Right lobe of liver (tissue), 6 donors: ENCODE results near the gene LPCAT4. TPM values are rescaled to one million over a fixed set of nuclear protein-coding genes. Genes with fewer than 3 reads are reported as not detected.
A peak's percentile ranks its signal among the peaks of the same experiment; 100 is the strongest.

Source experiments
- ATAC-seq, 4 donors: fragments of 200-7000 bp; cut with Tn5 transposase; one replicate each; pipeline ENCODE4 v1.9.1; 2020; ENCODE audit warnings: mild to moderate bottlenecking in 4 of 4, moderate library complexity in 4 of 4
- DNase-seq, 3 donors: peaks; one replicate each; pipeline ENCODE4 v3.0.0-alpha.2; 2020
- H3K27ac ChIP-seq, 3 donors: fragments of 200-600 bp; one replicate each; pipeline ENCODE4 v1.8.0; 2022
- H3K27me3 ChIP-seq, 2 donors: fragments of 200-600 bp; one replicate each; pipeline ENCODE4 v1.8.0; 2022
- H3K36me3 ChIP-seq, 4 donors: fragments of 200-600 bp; sonication (generic) in 1 of 4; one replicate each; pipeline versions ENCODE4 v1.5.1 to v1.8.0; 2017 to 2022; ENCODE audit warnings: control low read depth in 1 of 4
- H3K4me1 ChIP-seq, 4 donors: fragments of 200-600 bp; sonication (generic) in 1 of 4; one replicate each; pipeline versions ENCODE4 v1.5.1 to v1.8.0; 2017 to 2022; ENCODE audit warnings: control low read depth in 1 of 4
- H3K4me3 ChIP-seq, 3 donors: fragments of 200-600 bp; one replicate each; pipeline ENCODE4 v1.8.0; 2022
- H3K9me3 ChIP-seq, 4 donors: fragments of 200-600 bp; sonication (generic) in 1 of 4; one replicate each; pipeline versions ENCODE4 v1.5.1 to v1.8.0; 2017 to 2022; ENCODE audit warnings: control low read depth in 1 of 4
- POLR2A ChIP-seq: fragments of 450-650 bp; IDR thresholded peaks from one replicate; pipeline ENCODE4 v1.6.1; 2017; ENCODE audit warnings: antibody characterized with exemption, mild to moderate bottlenecking
- WGBS: methylation state at CpG from one replicate; pipeline ENCODE4 v1.1.6; 2018; ENCODE audit warnings: low coverage, low lambda C conversion rate; ENCODE audit not compliant: insufficient coverage; ENCODE audit errors: missing lambda C conversion rate; 5-methylcytosine and 5-hydroxymethylcytosine counted together
- intact Hi-C, 2 donors: fragments of 100-400 bp; cut with DNase I; formaldehyde crosslinking; loops; one replicate each; pipeline versions ENCODE4 v1.11.2 to v1.14.1; 2022
- total RNA-seq, 6 experiments: library from RNA; depleted of rRNA in 2 of 6; stranded (reverse); fragments of >200 nt in 2 of 6; fragmentation: NEBNext Ultra II Directional in 3 of 6; extraction: Animal tissue kit (Norgen Biotek cat#: 25700) in 3 of 6; gene quantifications; one replicate each; pipeline versions ENCODE4 v1.1.0 to v1.2.4, GENCODE V29; 2016 to 2023
- TF ChIP-seq, protein P1 (sequence below), 4 donors: fragments of 200-600 bp in 3 of 4; fragments of 450-650 bp in 1 of 4; IDR thresholded peaks; one replicate each; pipeline versions ENCODE4 v1.5.1 to v1.8.0; 2016 to 2022; ENCODE audit warnings: antibody characterized with exemption in 4 of 4, mild to moderate bottlenecking in 2 of 4
- donor health status: DM: no; HTN: yes; CAD: no.
- donor health status: DM: no; HTN: no; CAD: no.
- donor health status: DM: no; HTN: no; CAD: no.
- donor health status: DM: no; HTN: yes; CAD: no.
- donor health status: DM: no; HTN: yes; CAD: no.

The LPCAT4 gene
- total RNA-seq, 6 experiments from 2014 or later: 3.2 to 6.7 (median 4.5) TPM

- DNase-seq: no peak
- no peaks in the 10 kb centered on the region for H3K27me3 ChIP-seq
- WGBS: 87% methylated on average over 3 of the region's 3 CpGs
- no peak for ATAC-seq
- peaks cover 0 to 2% (median 0%) of the 10 kb centered on the region in 4 donors for H3K36me3 ChIP-seq
- no peak overlapping the region for H3K27ac ChIP-seq
- H3K9me3 ChIP-seq: no peaks in the 10 kb centered on the region
- no peak overlapping the region for H3K4me3 ChIP-seq
- intact Hi-C loops: loop anchor here in 1 of 2 donors (10.0 kb wide), 1 partner anchor 245 kb away; the partner anchor contains the start of gene GOLGA8B
- peaks cover 0 to 12% (median 0%) of the 10 kb centered on the region in 4 donors for H3K4me1 ChIP-seq
- no peak for TF ChIP-seq POLR2A
- TF ChIP-seq, protein P1, sequence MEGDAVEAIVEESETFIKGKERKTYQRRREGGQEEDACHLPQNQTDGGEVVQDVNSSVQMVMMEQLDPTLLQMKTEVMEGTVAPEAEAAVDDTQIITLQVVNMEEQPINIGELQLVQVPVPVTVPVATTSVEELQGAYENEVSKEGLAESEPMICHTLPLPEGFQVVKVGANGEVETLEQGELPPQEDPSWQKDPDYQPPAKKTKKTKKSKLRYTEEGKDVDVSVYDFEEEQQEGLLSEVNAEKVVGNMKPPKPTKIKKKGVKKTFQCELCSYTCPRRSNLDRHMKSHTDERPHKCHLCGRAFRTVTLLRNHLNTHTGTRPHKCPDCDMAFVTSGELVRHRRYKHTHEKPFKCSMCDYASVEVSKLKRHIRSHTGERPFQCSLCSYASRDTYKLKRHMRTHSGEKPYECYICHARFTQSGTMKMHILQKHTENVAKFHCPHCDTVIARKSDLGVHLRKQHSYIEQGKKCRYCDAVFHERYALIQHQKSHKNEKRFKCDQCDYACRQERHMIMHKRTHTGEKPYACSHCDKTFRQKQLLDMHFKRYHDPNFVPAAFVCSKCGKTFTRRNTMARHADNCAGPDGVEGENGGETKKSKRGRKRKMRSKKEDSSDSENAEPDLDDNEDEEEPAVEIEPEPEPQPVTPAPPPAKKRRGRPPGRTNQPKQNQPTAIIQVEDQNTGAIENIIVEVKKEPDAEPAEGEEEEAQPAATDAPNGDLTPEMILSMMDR (IDR thresholded peaks at IDR 0.05): no peak
Measured at GRCh38 chr15:34339946-34340345, 27.1 kb downstream of the LPCAT4 start.

- peak overlapping the region in 1 of 3 donors; percentile 91 for H3K27ac ChIP-seq
- DNase-seq: no peak
- peaks cover 0 to 2% (median 0%) of the 10 kb centered on the region in 4 donors for H3K36me3 ChIP-seq
- peaks cover 0 to 12% (median 0%) of the 10 kb centered on the region in 4 donors for H3K4me1 ChIP-seq
- TF ChIP-seq, protein P1 (IDR thresholded peaks at IDR 0.05): no peak
- no peak for TF ChIP-seq POLR2A
- WGBS: 79% methylated on average over 16 of the region's 16 CpGs
- ATAC-seq: no peak
- peak overlapping the region in 2 of 3 donors; percentile 87 to 89 for H3K4me3 ChIP-seq
- H3K27me3 ChIP-seq: no peaks in the 10 kb centered on the region
- no peaks in the 10 kb centered on the region for H3K9me3 ChIP-seq
- intact Hi-C loops: no loop called here
Measured at GRCh38 chr15:34338347-34338746, 28.6 kb downstream of the LPCAT4 start.

GRCh38 chr15:34337557-34338306, 29.3 kb downstream of the LPCAT4 start, which contains the start of gene SLC12A6:
TSS of gene SLC12A6 (minus strand) at chr15:34337781. CDS start at chr15:34336680, 1,101 bp downstream.
- peak; percentile 94 to 95 (median 94) for DNase-seq
- 1% methylated on average over 19 of the region's 78 CpGs for WGBS
- H3K27me3 ChIP-seq: no peaks in the 10 kb centered on the region
- H3K4me3 ChIP-seq: peak within 1 kb of the TSS; percentile 82 to 89 (median 87)
- peaks cover 0 to 12% (median 0%) of the 10 kb centered on the region in 4 donors for H3K4me1 ChIP-seq
- peak within 1 kb of the TSS; percentile 82 to 91 (median 82) for H3K27ac ChIP-seq
- H3K36me3 ChIP-seq: peaks cover 0 to 2% (median 0%) of the 10 kb centered on the region in 4 donors
- TF ChIP-seq, protein P1 (IDR thresholded peaks at IDR 0.05): peak in 1 of 4 donors; percentile 4
- TF ChIP-seq POLR2A: peak; percentile 82
- H3K9me3 ChIP-seq: no peaks in the 10 kb centered on the region
- peak; percentile 92 to 98 (median 96) for ATAC-seq
- intact Hi-C loops: no loop called here

GRCh38 chr15:34336991-34337556, 29.9 kb downstream of the LPCAT4 start:
- Histone ChIP-seq H3K27ac (peak overlapping the region; percentile 82 to 91 (median 82)), H3K27me3 (no peaks in the 10 kb centered on the region), H3K9me3 (no peaks in the 10 kb centered on the region), H3K36me3 (peaks cover 0 to 2% (median 0%) of the 10 kb centered on the region in 4 donors), H3K4me3 (peak overlapping the region; percentile 82 to 89 (median 87)), H3K4me1 (peaks cover 0 to 11% (median 0%) of the 10 kb centered on the region in 4 donors)
- TF ChIP-seq, protein P1 (IDR thresholded peaks at IDR 0.05): no peak
- no peak for TF ChIP-seq POLR2A
- intact Hi-C loops: no loop called here
- WGBS: 2% methylated on average over 19 of the region's 26 CpGs
- ATAC-seq (peak; percentile 23 to 45 (median 32)), DNase-seq (peak in 1 of 3 donors; percentile 53)
